GM18498 (cell line): Measurements from ENCODE around the gene INPP4B.
A peak's percentile ranks its signal among the peaks of the same experiment; 100 is the strongest.

ENCODE experiments used
- ATAC-seq: cut with Tn5 transposase; IDR thresholded peaks from one replicate; pipeline ENCODE4 v1.9.1; 2021; ENCODE audit warnings: mild to moderate bottlenecking, moderate library complexity; ENCODE audit not compliant: unreplicated experiment

The INPP4B gene

DNA sequence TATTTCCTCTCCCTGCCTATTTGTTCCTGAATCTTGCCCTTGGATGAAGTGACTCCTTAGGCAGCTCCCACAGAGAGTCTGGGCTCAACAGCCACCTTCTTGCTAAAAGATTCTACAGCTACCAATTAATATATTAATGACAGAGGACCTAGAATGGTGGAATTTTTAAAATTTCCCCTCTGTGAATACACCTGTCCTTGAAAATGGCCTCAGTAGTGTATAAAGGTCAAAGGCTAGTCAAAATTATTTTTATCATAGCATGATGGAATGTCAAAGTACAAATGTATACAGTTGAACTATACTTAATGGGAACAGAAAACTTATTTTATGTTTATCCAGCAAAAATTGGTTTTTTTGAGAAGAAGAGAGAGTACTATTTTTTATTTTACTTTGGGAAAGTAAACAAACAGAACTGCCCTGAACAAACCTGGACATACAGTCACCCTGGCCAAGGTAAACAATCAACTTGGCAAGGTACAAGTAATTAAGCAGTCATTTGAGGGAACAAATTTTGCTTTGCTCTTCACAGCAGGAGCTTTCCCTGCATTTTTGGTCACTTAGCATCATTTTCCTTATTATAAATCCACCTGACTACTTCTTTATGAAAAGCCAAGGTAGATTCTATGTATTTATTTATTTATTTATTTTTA lies 250.8 kb downstream of the INPP4B start:
- no peak for ATAC-seq

DNA sequence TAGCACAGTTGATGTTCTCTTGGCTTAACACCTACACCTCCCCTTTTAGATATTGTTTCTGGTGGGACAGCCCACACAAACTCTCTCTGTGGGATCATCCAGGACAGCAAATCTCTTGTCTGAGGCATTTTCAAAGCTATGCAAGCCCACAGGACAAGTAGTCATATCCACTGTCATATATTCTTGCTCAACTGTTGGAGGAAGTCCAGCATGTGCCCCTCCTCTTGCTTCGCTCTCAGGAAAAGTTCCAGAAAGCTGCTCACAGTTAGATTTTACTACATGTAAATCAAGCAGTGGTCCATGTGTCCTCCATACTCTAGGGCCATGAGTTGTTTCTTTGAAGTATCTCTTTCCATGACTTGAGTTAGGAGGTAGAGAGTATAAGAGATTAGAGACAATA lies 260.7 kb downstream of the INPP4B start:
- ATAC-seq: no peak

DNA sequence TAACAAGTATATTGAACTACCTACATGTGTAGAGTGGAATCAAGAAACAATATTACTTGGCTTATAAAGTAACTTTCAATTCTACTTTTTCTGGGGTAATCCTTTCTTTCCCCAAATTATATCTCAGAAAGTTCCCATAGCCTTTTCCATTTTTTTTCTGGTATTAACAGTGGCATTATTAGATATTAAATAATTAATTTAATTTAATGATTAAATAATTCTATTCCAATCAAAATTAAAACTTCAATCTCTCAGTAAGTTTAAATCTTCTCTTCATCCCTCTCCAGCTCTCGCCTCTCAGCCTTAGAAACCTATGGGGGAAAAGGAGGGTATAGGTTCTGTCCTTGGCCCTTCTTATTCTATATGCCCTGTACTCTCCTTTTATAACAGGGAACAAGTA lies 262.4 kb downstream of the INPP4B start:
- no peak for ATAC-seq

DNA sequence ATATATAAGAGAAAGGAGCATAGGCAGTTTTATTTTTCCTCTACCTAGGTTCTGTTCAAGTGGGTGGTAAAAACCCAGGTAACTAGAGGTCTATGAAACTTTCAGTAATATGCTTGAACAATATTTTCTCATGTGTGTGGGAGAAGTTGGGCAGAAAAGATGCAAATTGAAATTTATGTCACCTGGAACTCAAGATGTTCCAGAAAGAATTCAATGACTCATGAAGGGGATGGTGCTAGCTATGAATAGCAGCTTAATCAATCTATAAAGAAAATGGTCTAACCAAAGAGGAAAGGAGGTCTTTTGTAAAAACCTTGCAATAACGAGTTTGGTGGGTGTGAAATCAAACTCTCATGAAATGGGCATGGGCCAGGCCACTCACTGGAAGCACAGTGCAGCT lies 263.8 kb downstream of the INPP4B start:
- no peak for ATAC-seq

DNA sequence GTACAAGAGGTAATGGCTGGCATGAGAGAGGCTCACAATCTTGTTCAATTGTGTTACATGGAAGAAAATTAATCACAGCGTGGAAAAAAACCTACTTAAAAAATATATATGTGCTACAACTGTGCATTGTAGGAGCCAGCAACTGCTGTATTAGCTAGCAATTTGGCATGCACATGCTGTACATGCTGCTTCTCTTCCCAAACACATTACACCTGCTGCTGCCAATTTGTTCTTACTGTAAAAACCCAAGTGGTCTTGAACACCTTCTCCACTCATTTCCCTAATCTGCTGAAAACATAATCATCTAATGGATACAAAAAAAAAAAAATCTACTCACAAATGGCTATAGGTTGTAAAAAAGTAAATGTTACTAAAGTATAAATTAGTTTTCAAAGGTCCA lies 264.2 kb downstream of the INPP4B start:
- ATAC-seq: no peak

DNA sequence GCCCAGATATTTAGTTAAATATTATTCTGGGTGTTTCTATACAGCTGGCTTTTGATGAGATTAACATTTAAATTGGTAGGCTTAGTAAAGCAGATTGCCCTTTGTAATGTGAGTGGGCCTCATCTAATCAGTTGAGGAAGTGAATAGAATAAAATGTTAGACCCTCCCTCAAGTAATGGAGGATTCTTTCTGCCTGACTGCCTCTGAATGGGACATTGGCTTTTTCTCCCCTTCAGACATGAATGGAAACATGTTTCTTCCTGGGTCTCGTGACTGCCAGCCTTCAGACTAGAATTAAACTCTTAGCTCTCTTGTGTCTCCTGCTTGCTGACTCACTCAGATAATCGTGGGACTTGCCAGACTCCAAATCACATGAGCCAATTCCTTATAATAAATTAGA lies 266.7 kb downstream of the INPP4B start:
- ATAC-seq: no peak

DNA sequence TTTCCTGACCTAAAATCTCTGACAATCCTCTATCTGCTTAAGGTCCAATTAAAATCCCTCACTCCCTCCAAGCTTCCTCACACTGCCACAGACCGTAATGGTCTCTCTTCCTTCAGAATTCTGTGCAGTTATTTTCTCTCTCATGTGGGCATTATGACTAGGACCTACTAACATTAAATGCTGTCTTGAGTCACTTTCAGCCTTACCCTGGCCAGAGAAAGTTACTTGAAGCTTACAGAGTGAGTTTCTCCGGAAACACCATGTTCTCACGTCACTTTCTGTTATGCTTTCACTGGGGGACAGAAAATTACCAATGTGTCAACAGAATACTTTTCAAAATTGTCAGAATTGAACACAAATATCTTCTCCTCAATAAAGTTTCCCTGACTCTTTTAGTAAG lies 271.8 kb downstream of the INPP4B start:
- ATAC-seq: peak; percentile 56

DNA sequence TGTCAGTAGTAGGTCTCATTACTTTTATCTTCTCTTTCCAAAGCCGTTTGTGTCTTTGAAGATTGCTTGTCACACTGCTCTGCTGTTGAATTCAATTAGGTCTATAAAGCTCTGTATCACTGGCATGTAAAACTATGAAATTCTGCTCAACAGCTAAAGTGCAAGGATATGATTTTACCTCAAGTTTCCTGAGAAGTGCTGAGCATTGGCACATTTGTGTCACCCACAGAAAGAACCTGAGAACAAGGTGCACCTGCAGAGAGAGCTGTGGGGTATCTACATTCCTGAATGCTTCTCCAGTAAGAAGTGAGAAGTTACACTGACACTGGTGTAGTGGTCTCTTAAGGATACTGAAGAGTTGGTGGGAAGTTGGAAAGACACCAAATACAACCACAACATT lies 274.0 kb downstream of the INPP4B start:
- ATAC-seq: no peak

DNA sequence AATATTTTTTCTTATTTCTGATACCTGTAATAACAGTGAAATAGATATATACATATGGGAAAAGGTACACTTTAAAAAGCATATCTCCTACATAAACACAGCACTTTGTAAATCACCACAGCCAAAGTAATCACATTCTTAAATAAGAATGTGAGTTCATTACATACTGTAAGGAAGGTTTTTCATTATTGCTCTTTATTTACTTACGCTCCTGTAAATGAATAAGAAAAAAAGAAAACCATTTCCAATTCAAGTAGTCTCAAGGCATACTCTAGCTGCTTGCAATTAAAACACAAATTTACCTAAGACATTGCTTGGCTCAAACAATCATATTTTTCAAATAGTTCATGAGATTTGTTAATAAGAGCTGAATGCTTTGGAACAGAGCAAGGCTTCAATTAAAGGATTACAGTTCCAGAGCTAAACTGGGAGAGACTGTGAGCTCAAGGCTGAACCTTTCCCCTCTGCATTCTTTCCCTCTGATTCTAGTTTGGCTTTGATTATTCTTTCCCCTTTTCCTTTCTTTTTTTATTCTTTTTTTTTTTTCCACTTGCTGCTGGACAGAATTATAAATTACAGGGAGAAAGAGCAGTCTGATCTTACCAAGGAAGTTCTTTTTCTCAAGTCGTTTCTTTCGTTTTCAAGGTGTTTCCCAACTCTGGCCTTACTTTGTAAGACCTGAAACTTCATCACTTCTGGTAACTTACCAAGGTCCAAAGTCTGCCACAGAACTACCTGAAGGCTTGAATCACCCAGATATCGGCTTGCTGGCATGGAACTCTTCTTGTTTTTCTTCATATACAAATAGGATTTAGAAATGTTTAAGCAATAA lies 278.3 kb downstream of the INPP4B start:
- peak; percentile 54 for ATAC-seq

DNA sequence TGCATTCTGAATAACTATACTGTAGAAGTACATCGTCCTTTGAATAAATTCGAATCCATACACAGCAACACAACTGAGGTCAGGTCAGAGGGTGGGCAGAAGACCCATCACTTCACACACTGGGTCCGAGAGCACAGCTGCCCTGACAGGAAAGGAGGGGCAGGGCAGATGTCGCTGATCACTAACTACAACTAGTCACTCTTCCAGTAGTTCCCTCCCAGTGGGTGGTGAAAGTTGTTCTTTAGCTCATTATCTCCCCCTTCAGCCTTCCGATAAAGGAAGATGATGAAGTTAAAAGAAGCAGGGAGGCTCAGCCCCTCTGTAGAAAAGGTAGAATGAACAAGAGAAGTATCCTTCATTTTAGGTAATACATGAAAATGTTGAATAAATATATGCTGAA lies 278.9 kb downstream of the INPP4B start:
- ATAC-seq: peak; percentile 44

DNA sequence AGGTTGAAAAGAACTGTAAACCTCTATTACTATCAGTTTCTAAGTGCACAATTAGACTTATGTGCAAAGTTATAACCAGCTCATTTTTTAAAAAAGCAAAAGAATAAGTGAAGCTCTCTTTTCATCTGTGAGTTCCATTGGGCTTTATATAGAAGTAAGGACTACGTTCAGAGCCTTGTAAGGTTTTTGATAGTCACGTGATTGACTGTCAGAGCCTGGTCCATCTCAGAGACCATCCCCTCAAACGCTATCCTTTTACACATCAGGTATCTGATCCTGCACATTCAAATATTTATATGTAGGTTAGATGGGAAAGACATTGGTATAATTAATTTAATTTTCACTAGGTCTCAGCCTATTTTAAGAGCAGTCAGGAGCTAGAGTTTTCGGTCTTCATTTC lies 279.3 kb downstream of the INPP4B start:
- ATAC-seq: no peak

DNA sequence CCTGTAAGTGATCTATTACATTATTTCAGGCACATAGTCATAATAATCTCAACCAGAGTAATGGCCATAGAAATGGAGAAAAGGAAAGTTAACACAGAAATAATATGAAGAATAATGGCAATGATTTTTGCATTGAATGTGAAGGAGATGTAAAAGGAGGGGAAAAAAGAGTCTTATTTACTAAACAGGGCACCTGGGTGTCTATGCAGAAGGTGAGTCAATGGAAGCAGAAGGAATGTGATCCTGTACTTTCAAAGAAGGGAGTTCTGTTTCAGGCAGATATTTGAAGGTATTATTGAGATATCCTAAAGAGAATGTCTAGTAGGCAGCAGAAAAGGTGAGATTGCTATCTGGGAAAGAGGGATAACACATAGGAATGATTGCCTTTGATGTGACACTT lies 279.9 kb downstream of the INPP4B start:
- no peak for ATAC-seq

DNA sequence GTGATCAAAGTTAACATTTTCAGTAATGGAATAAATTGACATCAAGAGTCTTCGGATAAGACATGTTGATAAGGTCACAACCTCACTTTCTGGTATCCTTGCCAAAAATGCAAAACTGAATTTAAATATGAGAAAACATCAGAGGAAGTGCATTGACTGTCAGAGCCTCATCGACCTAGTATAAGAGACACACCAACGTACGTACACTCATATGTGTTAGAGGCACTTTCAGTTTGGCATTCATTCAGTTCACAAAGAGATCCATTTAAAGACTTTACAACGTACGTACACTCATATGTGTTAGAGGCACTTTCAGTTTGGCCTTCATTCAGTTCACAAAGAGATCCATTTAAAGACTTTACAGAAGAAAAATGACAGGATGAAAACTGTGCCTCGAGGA lies 280.3 kb downstream of the INPP4B start:
- ATAC-seq: no peak

DNA sequence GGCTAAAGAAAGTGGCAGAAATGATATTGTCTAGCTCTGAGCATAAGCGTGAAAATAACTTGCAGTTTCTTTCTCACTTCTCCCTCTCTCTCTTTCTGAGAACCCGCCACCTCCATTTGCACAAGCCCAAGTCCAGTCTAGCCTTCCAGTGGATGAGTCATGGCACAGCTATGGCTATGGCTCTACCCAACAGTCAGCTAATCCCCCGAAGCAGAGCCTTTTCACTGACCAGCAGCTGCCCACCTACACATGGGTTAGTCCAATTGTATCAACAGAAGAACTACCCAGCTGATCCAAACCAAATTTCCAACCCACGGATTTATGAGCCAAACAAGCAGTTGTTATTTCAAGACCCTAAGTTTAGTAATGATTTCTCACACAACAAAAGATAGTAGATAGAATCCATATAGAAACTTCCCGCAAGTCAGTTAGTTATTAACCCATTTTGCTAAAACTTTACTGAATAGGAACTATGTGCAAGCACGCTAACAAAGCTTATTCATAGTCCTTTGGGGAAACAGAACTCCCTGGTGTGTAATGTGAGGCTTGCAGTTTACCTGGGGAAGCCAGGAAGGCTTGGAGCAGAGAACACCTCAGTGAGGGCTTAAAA lies 282.3 kb downstream of the INPP4B start:
- ATAC-seq: peak; percentile 38

DNA sequence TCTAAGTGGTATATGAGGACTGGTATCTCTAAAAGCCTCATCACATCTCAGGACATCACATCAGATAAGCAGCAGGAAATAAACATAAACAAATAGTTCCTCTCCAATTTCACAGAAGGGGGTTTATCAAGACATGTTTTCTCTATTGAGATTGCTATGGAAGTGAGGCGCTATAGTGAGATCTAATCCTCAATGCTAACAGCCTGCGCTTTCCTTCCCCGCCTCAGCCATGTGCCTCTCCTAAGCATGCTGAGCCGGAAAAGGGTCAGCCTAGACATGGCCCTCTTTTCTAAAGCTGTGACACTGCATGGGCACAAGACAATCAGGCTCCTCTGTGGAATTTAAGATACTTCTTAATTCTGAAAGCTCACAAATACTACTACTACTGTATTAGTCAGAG lies 286.1 kb downstream of the INPP4B start:
- no peak for ATAC-seq

DNA sequence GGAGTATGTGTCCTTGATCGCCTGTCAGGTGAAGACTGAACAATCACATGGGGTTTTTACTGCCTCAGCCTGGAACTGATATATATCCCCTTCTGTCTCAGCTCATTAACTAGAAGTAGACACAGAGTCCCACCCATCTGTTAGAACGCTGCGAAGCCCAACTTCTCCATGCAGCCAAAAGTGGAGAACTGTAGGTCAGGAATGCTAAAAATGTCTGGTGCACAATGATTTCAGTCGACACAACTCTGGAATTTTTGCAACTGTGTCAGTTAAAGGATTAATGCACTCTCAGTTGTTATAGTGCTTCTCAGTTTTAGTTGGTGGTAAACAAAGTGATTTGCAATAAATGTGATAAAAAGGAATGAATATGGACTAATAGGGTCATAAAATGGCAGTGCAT lies 287.2 kb downstream of the INPP4B start:
- ATAC-seq: no peak

DNA sequence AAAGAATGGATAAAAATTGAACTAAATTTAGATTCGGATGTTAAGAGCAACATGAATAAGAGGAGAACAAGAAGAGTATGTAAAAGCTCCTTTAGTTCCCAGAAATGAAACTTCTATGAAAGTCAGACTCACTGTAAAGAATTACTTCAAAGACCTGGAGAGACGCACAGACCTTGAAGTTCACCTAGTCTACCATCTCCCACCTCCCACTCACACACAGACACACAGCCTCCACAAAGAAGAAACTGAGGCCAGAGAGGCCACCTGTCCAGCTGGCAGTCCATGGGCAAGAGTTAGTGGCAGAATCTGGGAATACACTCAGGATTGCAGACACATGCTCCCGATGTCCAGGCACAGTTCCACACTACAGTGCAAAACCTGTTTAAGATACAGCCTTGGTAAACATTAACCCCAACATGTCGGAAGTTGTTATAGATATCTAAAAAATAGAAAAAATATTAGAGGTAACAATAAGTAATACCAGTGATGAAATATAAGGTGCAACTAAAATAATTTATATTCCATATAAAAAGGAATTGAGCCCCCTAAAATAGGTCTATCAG lies 288.8 kb downstream of the INPP4B start:
- no peak for ATAC-seq

DNA sequence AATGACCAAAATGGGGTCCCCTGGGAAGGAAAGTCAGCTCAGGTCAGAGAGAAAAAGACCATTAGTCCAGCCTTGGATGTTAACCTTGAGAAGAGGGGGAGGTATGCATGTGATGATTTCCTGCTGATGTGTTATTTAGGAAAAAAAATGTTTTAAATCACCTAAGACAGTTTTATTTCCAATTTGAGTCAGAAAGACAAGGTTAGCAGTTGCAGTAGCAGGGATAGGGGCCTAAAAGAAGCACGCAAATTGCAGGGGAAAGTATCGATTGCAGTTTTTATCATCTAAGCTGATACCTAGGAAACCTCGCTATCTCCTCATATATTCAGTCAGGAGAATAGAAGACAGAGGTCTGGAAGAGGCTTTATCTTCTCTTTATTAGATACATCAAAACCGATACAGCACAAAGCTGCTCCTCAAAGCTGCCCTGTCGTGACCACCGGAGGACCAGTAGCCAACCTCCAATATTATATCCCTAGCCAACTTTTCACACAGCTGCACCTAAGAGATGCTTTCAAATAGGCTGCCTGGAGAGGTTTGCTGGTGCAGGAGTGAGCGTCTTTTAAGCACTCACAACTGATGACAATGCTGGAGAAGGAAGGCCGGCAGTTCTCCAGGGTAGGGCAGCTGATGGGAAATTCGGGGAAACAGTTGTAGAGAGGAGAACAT lies 289.4 kb downstream of the INPP4B start:
- no peak for ATAC-seq

DNA sequence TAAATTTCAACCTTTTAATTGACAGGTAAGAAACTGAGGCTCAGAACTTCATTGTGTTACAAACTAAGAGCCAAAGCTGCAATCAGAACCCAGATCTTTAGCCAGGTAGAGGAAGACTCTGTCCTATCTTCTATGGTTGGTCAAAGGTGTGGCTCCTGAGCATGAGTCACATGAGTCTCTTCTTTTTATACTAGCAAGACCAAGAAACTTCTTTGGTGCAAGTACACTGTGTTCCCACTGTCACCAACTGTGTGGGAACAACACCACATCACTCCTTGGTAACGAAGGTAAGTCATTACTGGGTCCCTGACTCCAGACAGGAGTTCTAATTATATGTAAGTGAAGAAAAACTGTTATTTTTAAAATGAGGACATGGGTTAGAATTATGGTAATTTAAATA lies 290.1 kb downstream of the INPP4B start:
- ATAC-seq: no peak

DNA sequence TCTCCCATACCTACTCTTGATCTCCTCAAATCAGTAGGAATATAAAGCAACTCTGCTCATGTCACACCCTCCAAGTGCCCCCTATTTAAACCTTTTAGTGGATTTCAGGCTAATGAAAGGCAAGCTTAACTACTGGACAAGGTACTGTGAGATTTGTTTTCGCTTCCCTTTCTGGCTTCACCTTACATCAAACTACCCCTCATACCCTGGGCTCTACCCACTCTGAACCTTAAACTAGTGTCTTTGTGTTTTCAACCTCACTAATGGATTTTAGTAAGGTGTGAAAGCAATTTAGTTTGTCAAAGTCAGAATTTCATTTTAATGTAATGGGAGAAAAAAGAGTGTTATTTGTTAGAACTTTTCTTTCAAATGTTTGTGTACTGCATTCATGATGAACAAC lies 291.7 kb downstream of the INPP4B start:
- no peak for ATAC-seq

DNA sequence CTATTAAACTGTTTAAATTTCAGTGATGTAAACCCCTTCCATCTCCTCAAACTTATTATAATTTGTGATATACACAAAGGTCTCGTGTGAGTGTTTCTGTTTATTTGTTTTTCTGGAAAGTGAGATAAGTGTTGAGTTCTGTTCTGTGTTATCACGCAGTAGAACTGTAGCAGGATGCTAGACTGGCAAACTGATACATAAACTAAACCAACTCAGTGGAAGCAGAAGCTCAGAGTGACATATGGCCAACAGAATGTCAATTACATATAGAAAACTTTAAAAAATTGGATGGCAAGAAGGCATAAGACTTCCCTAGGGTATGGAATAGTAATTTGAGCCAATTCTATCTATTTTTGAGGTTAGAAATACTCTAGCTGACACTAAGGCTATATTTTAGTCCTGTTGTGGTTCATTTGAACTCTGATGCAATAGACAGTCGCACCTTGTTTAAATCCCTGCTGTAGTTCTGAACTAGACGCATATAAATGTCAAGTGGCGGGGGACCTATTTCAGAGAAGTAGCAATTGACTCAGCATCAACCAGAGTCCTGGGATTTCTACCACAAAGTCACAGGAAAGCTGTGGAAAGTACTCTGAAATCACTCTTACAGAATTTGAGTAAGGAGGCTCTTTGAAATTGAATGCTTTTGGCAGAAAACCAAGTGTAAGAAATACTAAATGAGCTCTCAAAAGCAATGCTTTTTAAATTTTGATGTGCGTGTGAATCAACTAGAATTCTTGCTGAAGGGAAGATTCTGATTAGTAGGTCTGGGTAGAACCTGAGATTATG lies 294.4 kb downstream of the INPP4B start:
- no peak for ATAC-seq
